Ovary (tissue), 9 donors: ENCODE measurements around the gene TPCN2. TPM values are rescaled to one million over a fixed set of nuclear protein-coding genes. Genes with fewer than 3 reads are reported as not detected.

Source experiments
- DNase-seq, 5 donors: peaks; one replicate each; pipeline ENCODE4 v3.0.0-alpha.2; 2019 to 2020
- H3K27ac ChIP-seq, 2 donors: fragments of 200-600 bp; one replicate each; pipeline versions ENCODE4 v1.5.1 to v1.8.0; 2019 to 2022
- H3K27me3 ChIP-seq: fragments of 200-600 bp; one replicate; pipeline ENCODE4 v1.8.0; 2022
- H3K36me3 ChIP-seq: fragments of 200-600 bp; sonication (generic); one replicate; pipeline ENCODE4 v1.5.1; 2019
- H3K4me1 ChIP-seq: one replicate; pipeline ENCODE4 v1.8.1; 2013; ENCODE audit warnings: mild to moderate bottlenecking, moderate library complexity; ENCODE audit not compliant: insufficient read depth
- H3K4me3 ChIP-seq: fragments of 200-600 bp; sonication (generic); one replicate; pipeline ENCODE4 v1.5.1; 2017
- H3K9me3 ChIP-seq, 2 donors: fragments of 200-600 bp in 1 of 2; sonication (generic) in 1 of 2; one replicate each; pipeline versions ENCODE4 v1.5.1 to v1.8.1; 2013 to 2019; ENCODE audit warnings: mild to moderate bottlenecking in 1 of 2, moderate library complexity in 1 of 2
- EP300 ChIP-seq: sonication (generic); formaldehyde crosslinking; IDR thresholded peaks from one replicate; pipeline ENCODE4 v1.6.1; 2017; ENCODE audit warnings: antibody characterized with exemption
- POLR2A ChIP-seq: fragments of 450-650 bp; IDR thresholded peaks from one replicate; pipeline ENCODE4 v1.6.1; 2017; ENCODE audit warnings: antibody characterized with exemption, mild to moderate bottlenecking, moderate library complexity
- WGBS, 3 donors: extraction: QIAGEN DNeasy Blood & Tissue Kit in 1 of 3; methylation state at CpG; one replicate each; pipeline versions ENCODE4 v1.1.5 to v1.1.7; 2013 to 2017; 5-methylcytosine and 5-hydroxymethylcytosine counted together
- intact Hi-C, 4 donors: fragments of 100-400 bp; cut with DNase I; formaldehyde crosslinking; loops; one replicate each; pipeline versions ENCODE4 v1.11.0 to v1.15.1; 2022 to 2023
- polyA plus RNA-seq, 2 donors: library from polyadenylated mRNA; stranded (reverse); fragments of 200-250 nt in 1 of 2; fragments of 350-450 nt in 1 of 2; fragmentation: Illumina TruSeq in 1 of 2; extraction: RNeasy Lipid Tissue Mini Kit (QIAGEN cat#74804) in 1 of 2; gene quantifications; one replicate each; pipeline ENCODE4 v1.2.3, GENCODE V29; 2013 to 2014
- total RNA-seq, 7 donors: library from RNA; depleted of rRNA in 2 of 7; stranded (reverse); fragments of >200 nt in 2 of 7; fragmentation: NEBNext Ultra II Directional in 3 of 7; extraction: Animal tissue kit (Norgen Biotek cat#: 25700) in 3 of 7; gene quantifications; one replicate each; pipeline versions ENCODE4 v1.1.0 to v1.2.4, GENCODE V29; 2016 to 2023
- TF ChIP-seq, protein P1 (sequence below), 3 donors: fragments of 450-650 bp in 2 of 3; fragments of 200-600 bp in 1 of 3; IDR thresholded peaks; one replicate each; pipeline versions ENCODE4 v1.5.1 to v1.8.0; 2016 to 2022; ENCODE audit warnings: antibody characterized with exemption in 3 of 3, mild to moderate bottlenecking in 1 of 3
- donor health status: DM: no; HTN: no; CAD: no; lungs with moderate emphysema.
- donor health status: DM: no; HTN: no; CAD: no.
- donor health status: Bipolar disorder and iron deficiency.
- donor health status: DM: yes; HTN: yes; CAD: no.
- donor health status: DM: no; HTN: no; CAD: no.
- donor health status: DM: yes; HTN: yes; CAD: no.

Gene TPCN2
- total and polyA plus RNA-seq, 9 donors, result 6.5 to 35.7 (median 23.3) TPM

- intact Hi-C loops, result loop anchor here in 1 of 4 donors (10.0 kb wide), 1 partner anchor 129 kb away; no protein-coding TSS in a partner anchor
- TF ChIP-seq, protein P1, sequence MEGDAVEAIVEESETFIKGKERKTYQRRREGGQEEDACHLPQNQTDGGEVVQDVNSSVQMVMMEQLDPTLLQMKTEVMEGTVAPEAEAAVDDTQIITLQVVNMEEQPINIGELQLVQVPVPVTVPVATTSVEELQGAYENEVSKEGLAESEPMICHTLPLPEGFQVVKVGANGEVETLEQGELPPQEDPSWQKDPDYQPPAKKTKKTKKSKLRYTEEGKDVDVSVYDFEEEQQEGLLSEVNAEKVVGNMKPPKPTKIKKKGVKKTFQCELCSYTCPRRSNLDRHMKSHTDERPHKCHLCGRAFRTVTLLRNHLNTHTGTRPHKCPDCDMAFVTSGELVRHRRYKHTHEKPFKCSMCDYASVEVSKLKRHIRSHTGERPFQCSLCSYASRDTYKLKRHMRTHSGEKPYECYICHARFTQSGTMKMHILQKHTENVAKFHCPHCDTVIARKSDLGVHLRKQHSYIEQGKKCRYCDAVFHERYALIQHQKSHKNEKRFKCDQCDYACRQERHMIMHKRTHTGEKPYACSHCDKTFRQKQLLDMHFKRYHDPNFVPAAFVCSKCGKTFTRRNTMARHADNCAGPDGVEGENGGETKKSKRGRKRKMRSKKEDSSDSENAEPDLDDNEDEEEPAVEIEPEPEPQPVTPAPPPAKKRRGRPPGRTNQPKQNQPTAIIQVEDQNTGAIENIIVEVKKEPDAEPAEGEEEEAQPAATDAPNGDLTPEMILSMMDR (IDR thresholded peaks at IDR 0.05), result no peak
- TF ChIP-seq POLR2A (no peak), EP300 (no peak)
- H3K4me3 ChIP-seq, result no peak overlapping the region
- H3K4me1 ChIP-seq, result peaks cover 13% of the 10 kb centered on the region
- no peaks in the 10 kb centered on the region for H3K36me3 ChIP-seq
- no peak for DNase-seq
- 71 to 86% (median 77%) methylated on average over 25 to 35 of the region's 35 CpGs for WGBS, 3 donors
- no peak overlapping the region for H3K27ac ChIP-seq
- no peaks in the 10 kb centered on the region for H3K9me3 ChIP-seq
- no peaks in the 10 kb centered on the region for H3K27me3 ChIP-seq
These were observed 5.0 kb downstream of the TPCN2 start for GRCh38 chr11:69053546-69054396.

DNA sequence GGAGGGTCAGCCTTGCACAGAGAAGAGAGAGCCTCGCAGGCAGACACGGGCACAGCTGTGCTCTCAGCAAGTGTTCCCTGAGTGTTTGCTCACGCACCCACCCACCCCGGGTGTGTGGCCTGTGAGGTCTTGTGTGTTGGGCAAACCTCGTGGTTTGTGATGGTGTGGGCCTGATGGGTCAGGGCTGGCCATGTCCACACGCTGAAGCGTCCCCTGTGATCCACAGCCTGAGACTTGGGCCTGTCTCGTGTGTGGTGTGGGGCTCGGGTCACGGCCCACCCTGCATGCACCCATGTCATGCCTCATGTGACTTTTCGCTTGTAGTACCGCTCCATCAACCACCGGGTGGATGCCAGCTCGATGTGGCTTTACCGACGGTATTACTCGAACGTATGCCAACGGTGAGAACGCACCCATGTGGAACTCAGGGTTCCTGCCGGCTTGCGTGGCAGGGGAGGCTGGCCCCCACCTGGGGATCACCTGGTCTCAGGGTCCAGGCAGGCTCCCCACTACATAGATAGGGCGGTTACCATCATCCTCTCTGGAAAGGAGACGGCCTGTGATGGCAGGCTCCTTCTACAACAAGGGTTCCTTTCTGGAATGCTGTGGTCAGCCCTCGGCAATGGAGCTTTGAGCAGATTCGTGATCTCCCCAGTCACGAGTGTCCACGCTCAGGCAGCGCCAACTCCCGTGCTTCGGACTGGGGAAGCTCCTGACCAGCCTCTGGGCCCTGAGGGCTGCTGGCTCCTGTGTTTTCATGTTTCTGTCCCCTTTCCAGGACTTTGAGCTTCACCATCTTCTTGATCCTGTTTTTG, 5.9 kb downstream of the TPCN2 start:
- peaks cover 11% of the 10 kb centered on the region for H3K4me1 ChIP-seq
- TF ChIP-seq, protein P1 (IDR thresholded peaks at IDR 0.05), result no peak
- no peak for TF ChIP-seq EP300
- no peak for TF ChIP-seq POLR2A
- no peak for DNase-seq
- H3K27ac ChIP-seq, result no peak overlapping the region
- no peaks in the 10 kb centered on the region for H3K9me3 ChIP-seq
- H3K27me3 ChIP-seq, result no peaks in the 10 kb centered on the region
- H3K4me3 ChIP-seq, result no peak overlapping the region
- WGBS, 3 donors, result 85 to 88% (median 86%) methylated on average over 28 to 31 of the region's 31 CpGs
- intact Hi-C loops, result loop anchor here in 1 of 4 donors (10.0 kb wide), 1 partner anchor 130 kb away; no protein-coding TSS in a partner anchor
- no peaks in the 10 kb centered on the region for H3K36me3 ChIP-seq

- H3K27me3 ChIP-seq, result no peaks in the 10 kb centered on the region
- peaks cover 6% of the 10 kb centered on the region for H3K4me1 ChIP-seq
- 85 to 92% (median 91%) methylated on average over 21 of the region's 21 CpGs for WGBS, 3 donors
- H3K4me3 ChIP-seq, result no peak overlapping the region
- no peak overlapping the region for H3K27ac ChIP-seq
- no peaks in the 10 kb centered on the region for H3K36me3 ChIP-seq
- intact Hi-C loops, result loop anchor here in 1 of 4 donors (10.0 kb wide), 1 partner anchor 130 kb away; no protein-coding TSS in a partner anchor
- TF ChIP-seq, protein P1 (IDR thresholded peaks at IDR 0.05), result no peak
- TF ChIP-seq EP300, result no peak
- no peak for TF ChIP-seq POLR2A
- no peak for DNase-seq
- no peaks in the 10 kb centered on the region for H3K9me3 ChIP-seq
These were observed 6.5 kb downstream of the TPCN2 start for GRCh38 chr11:69055212-69055586.
